HG03097 (cell line): ENCODE measurements around the gene KMT2C.
A peak's percentile ranks its signal among the peaks of the same experiment; 100 is the strongest.
"Not testable (repeated sequence)": the region's sequence is repeated elsewhere in the genome, so short reads cannot be mapped to it uniquely, and the experiment has no call there.

Experiments
- ATAC-seq: cut with Tn5 transposase; IDR thresholded peaks from one replicate; pipeline ENCODE4 v1.9.1; 2021; ENCODE audit not compliant: unreplicated experiment, low FRiP score

KMT2C gene

DNA sequence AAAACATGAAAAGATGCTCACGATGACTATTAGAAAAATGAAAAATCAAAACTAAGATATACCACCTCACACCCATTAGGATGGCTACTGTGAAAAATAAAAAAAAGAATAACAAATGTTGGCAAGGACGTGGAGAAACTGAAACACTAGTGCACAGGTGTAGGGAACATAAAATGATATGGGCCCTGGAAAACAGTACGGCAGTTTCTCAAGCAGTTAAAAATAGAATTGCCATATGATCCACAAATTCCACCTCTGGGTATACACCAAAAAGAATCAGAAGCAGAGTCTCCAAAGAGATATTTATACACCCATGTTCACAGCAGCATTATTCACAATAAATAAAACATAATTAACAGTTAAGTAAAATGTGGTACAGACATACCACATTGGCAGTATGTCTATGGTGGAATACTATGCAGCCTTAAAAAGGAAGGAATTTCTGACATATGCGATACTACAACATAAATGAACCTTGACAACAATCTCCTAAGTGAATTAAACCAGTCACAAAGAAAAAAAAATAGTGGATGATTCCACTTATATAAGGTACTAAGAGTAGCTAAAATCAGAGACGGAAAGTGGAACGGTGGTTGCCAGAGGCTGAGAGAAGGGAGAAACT is 69.7 kb downstream of the KMT2C start:
- no peak for ATAC-seq

DNA sequence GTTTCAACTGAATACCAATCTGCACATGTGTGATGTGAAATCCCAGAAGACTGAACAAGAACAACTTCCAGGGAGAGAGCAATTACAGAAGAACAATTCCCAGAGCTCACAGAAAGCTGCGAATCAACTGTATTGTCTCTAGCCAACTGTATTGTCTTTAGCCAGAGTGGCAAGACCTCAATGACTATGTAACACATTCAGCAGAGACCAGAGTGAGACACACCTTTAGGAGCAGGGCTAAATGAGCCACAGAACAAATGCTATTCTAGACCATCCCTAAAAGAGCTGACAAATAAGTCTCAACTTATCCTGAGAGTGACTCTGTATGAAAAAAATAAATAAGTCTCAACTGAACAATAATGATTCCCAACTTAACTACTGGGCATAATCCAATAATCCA is 72.0 kb downstream of the KMT2C start:
- no peak for ATAC-seq

DNA sequence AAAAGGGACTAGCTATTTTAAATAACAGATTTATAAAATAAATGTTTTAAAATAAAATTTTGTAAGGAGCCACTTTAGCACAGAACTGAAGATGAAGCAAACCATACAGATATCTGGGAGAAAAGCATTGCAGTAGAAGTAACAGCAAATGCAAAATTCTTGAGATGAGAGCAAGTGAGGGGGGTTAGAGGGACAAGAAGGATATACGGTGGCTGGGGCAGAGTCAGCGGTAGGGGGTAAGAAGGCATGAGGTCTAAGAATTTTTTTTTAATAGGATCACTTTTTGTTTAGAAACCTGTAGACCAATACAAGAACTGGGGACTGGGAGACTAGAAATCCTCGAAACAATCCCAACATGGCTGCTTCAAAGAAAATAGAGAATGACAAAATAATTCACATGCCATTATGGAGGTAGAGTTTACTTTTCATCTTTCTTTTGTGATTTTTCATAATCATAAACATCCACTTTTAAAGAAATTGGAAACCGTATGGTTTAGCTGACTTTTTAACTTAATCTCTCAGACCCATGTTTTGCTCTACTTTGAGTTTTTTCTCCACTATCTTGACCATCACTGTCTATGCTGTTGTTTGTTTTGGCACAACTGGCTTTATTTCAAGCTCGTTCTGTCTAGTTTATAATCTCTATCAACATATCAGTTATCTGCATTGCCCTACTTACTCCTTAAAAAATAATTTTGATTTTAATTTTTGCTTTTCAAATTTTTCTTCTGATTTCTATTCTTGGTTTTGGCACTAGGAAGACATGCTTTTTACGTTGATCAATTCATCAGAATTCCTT is 73.5 kb downstream of the KMT2C start:
- no peak for ATAC-seq

DNA sequence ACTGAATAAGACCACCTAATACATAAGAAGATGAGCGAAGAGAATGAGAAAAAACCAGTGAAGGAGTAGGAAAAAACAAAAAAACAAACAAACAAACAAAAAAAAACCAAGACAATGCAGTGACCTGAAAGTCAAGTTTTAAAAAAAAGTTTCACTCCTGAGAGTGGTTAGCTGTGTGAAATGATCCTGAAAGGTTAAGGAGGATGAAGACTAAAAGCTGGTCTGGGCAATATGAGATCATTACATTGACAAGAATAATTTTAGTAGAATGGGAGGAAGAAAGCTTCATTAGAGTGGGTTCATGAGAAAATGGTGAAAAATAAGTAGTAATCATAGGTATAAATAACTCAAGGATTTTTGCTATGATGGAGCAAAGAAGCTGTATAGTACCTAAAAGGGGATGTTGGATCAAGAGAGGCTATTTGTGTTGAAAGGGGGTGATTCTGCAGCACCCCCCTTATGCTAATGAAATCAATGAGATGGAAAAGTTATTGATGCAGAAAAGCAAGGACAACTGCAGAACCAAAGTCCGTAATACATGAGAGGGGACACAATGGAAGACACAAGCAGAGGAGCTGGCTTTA is 80.2 kb downstream of the KMT2C start:
- ATAC-seq: no peak

DNA sequence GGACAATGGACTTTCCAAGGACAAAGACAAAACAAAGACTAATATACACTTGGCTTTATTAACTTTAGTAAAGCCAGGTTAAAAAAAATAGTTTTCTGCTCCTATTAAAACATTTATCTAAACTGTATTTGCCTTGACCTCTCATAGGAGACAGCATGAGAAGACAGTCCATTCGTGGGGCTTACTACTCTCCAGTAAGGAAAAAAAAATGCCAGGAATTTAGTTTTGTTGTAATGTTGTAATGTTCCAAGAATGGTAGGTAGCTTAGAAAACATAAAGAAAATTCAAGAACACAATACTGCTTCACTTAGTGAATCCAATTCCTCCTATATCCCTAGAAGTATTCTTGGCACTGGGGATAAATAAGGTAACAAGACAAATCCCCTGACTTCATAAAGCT is 81.7 kb downstream of the KMT2C start:
- no peak for ATAC-seq

DNA sequence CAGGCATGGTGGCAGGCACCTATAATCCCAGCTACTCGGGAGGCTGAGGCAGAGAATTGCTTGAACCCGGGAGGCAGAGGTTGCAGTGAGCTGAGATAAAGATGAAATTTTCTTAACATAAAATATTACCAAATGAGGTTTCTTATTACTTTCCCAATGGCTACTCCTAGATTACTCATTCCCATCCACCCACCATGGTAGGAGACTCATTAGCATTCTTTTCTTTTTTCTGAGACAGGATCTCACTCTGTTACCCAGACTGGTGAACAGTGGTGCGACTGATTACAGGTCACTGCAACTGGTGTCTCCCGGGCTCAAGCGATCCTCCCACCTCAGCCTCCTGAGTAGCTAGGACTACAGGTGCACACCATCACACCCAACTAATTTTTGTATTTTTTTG is 82.5 kb downstream of the KMT2C start:
- not testable (repeated sequence) for ATAC-seq

DNA sequence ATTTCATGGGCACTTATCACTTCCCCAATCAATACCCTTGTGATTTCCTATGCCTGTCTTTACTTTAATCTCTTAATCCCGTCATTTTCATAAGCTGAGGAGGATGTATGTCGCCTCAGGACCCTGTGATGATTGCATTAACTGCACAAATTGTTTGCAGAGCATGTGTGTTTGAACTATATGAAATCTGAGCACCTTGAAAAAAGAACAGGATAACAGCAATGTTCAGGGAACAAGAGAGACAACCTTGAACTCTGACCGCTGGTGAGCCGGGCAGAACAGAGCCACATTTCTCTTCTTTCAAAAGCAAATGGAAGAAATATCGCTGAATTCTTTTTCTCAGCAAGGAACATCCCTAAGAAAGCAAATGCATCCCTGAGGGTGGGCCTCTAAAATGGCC is 84.1 kb downstream of the KMT2C start:
- ATAC-seq: not testable (repeated sequence)

DNA sequence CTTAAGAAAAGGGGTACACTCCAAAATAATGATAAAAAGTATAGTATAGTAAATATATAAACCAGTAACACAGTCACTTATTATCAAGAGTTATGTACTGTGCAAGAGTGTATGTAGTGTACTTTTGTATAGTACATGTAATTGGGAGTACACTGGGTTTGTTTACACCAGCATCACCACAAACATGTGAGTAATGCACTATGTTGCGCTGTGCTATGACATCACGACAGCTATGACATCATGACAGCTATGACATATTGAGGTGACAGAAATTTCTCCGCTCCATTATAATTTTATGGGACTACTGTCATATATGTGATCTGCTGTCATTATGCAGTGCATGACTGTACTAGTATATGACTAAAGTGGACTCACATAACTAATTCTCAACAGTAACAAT is 84.6 kb downstream of the KMT2C start:
- ATAC-seq: no peak

DNA sequence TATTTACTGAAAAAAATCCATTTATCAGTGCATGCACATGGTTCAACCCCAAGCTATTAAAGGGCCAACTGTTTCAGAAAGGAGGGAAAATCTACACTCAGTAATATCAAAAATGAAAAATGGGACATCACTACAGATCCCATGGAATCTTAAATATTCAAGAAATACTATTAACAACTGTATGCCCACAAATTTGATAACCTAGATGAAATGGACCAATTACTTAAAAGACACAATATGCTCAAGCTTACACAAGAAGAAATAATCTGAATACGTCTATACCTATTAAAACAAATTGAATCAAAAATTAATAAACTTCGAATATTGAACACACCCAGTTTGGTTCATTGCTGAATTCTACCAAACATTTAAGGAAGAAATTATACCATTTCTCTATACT is 87.9 kb downstream of the KMT2C start:
- ATAC-seq: no peak

DNA sequence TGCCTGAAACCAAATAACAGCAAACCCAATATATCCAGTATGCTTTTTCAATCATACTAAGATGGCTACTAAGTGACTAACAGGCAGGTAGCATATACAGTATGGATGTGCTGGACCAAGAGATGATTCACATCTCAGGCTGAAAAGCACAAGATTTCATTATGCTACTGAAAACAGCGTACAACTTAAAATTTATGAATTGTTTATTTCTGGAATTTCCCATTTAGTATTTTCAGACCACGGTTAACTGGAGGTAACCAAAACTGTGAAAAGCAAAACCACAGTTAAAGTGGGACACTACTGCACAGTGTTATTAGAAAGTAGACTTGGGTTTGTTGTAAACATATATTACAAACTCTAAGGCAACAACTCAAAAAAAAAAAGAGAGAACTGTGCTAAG is 91.5 kb downstream of the KMT2C start:
- no peak for ATAC-seq

DNA sequence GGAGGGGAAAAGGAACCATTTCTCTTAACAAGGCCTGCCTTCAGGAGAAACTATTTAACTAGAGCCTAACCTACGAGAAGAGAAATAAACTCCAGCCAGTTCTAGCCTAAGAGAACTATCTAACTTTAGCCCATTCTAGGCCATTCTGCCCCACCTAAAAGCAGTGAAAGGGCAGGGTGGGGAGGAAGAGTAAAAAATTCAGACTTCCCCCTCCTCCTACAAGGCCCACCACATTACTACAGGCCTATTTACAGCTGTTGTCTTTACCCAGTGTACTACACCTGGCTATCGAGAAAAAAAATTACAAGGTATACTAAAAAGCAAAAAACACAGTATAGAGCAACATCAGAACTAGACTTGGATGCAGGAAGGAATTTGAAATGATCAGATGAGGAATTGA is 93.0 kb downstream of the KMT2C start:
- no peak for ATAC-seq

DNA sequence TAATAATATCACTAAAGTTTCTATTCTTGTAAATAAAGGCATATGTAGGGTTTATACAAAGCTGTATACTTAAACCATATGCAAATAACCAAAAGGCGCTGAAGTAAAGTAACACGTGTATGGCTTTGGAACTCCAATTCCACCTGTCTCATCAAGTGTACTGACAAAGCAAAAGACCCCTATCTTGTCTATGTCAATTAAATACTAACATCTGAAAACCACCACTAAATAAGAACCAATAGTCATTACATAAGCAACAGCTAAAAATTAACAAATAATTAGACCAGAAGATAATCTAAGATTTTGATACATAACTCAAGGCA is 93.9 kb downstream of the KMT2C start:
- no peak for ATAC-seq

DNA sequence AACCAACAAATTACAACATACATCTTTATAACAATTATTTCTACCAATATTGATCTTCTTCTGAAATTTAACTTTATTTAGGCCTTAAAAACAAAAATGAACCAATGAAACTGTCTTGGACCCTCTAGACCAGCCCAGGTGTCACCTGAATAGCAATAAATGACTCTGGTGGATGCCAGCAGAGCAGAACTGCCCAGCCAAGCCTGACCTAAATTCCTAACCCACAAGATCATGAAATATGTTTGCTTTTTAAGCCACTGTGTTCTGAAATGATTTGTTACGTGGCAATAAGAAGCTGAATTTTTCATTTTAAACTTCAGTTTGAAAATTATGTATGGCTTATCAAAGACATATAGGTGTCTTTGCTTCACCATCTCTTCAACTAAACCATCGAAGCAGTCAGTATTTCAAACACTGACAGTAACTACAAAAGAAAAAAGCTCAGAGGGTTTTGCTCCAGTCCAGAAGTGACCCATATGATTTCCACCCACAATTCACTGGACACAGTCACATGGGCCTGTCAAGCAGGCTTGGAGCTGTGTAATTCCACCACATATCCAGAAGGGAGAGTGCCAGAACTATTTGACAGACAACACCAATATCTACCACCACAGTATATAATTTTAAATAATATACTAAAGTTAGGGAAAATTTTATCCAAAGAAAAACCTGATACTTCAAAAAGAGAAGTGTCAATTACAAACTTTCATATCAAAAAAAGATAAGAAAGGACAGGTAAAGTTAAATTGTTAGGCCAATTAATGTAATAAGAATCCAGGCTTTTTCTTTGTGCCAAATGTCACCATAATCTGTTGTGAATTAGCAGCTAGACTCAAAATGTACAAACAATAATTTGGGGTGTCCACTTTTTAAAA is 94.5 kb downstream of the KMT2C start:
- ATAC-seq: peak; percentile 42

DNA sequence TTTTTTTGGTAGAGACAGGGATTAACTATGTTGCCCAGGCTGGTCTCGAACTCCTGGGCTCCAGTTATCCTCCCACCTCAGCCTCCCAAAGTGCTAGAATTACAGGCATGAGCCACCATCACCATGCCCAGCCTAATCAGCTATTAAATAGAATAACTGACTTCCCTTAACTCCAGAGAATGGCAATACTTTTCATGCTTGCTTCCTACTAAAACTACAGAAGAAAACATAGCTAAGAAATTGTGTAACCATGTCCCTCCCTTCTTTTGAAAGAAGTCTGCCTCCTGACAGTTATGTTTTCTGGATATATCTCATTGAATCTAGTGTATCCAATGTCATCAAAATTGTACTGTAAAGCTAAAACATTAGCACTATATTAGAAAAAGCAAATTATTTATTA is 95.6 kb downstream of the KMT2C start:
- ATAC-seq: no peak

DNA sequence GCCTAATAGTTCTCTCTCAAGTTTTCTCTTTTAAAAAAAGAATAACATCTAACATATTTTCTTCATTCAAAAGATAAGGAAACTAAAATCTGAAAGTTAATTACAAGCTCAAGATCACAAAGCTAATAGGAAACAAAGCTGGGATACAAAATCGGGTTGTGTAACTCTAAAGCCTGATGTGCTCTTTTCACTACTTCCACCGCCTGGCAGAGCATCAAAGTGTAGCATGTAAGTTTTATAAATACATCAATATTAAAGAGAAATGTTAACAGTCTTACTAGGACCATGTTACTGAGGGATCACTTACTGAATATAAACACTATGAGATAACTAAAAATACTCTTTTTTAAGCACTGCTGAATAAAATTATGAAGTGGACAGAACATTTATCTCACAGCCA is 97.2 kb downstream of the KMT2C start:
- ATAC-seq: no peak

DNA sequence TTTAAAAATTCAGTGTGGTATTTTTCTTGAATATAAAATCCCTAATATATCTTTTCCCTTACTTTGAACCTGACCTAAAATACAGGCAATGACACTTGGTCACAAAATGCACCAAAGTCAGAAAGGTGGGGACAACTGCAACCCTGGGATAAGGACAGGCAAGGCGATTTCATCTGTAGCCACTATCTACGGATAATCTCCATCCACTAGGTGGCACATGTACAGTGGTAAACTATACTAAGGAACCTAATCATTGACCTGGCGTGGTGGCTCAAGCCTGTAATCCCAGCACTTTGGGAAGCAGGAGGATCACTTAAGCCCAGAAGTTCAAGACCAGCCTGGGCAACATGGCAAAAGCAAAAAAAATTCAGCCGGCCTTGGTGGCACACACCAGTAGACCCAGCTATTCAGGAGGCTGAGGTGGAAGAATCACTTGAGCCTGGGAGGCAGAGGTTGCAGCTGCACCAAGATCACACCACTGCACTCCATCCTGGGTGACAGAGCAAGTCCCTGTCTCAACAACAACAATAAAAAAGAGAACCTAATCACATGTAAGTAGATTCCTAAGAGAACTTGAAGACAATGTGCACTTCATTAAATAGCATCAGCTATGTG is 98.9 kb downstream of the KMT2C start:
- peak; percentile 51 for ATAC-seq

DNA sequence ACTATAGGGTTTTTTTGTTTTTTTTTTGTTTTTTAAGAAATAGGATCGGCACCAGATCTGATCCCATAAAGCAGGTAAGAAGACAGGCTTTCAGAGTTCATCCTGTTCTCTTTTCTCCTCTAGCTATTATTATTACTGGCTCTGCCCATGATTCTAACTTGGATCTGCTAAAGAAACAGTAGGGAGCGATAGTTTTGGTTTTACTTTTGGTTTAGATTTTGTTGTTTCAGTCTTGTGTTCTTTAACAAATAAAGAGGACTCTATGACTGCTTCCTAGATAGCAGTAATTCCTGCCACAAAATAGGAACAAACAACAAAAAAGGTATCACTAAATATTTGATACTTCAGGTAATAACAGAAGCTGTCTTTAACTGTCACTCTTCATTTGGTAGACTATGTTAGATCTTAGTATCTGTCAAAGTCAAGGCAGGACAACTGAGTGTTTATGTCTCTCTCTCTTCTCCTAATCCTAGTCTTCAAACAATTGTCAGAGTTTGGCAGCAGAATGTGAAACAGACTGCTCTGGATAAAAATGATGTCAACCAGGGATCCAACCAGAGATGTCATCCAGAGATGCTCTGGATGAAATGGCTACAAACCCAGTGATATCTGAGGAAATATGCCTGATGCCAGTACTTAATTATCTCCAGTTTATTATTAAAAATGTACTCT is 99.8 kb downstream of the KMT2C start:
- no peak for ATAC-seq

DNA sequence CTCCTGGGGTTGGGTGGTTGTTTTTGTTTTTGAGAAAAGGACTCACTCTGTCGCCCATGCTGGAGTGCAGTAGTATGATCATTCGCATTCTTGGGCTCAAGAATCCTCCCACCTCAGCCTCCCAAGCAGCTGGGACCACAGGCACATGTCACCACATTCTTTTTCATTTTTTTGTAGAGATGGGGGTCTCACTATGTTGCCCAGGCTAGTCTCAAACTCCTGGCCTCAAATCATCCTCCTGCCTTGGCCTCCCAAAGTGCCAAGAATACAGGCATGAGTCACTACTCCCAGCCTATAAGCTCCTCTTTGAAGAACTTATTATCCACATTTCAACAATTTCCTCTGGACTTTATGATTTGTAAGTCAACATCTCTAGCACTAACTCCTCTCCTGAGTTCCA is 102.7 kb downstream of the KMT2C start:
- no peak for ATAC-seq

DNA sequence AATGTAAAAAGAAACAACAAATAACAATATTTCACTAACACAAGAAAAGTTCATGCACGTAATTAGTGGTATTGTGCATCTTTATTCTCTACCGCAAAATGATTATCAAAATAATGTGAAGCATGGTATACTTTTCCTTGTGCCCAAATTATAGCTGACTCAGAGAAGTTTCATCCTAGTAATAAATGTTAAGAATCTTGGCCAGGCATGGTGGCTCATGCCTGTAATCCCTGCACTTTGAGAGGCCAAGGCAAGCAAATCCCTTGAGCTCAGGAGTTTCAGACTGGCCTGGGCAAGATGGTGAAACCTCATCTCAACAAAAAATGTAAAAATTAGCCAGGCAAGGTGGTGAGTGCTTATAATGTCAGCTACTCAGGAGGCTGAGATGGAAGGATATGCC is 105.0 kb downstream of the KMT2C start:
- no peak for ATAC-seq

DNA sequence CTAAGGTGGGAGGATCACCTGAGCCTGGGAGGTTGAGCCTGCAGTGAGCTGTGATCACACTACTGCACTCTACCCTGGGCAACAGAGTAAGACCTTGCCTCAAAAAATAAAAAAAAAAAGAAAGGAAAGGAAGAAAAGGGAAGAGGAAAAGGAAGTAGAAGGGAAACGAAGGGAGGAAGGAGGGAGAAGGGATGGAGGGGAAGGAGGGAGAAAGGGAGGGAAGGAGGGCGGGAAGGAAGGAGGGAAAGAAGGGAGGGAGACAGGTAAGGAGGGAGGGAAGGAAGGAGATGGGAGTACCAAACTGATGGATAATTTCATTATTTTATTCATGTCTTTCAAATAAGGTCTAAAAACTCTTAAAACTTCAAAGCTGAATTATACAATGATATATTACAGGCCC is 106.3 kb downstream of the KMT2C start:
- no peak for ATAC-seq
